Measurements from ENCODE around the gene GTF2I. TPM values are rescaled to one million over a fixed set of nuclear protein-coding genes. Genes with fewer than 3 reads are reported as not detected.
A peak's percentile ranks its signal among the peaks of the same experiment; 100 is the strongest.
"Not testable (repeated sequence)": the region's sequence is repeated elsewhere in the genome, so short reads cannot be mapped to it uniquely, and the experiment has no call there.

GTF2I gene
- total RNA-seq, 6 donors from 2014 or later, result 138 to 506 (median 219) TPM

GRCh38 chr7:74627661-74628411, 29.7 kb upstream of the GTF2I start:
- peak overlapping the region; percentile 56 to 75 (median 72) for H3K27ac ChIP-seq
- peaks cover 0 to 13% (median 9%) of the 10 kb centered on the region in 4 donors for H3K4me1 ChIP-seq
- peaks cover 0 to 3% (median 0%) of the 10 kb centered on the region in 4 donors for H3K9me3 ChIP-seq
- no peaks in the 10 kb centered on the region for H3K27me3 ChIP-seq
- WGBS, 2 donors, result 44 to 53% methylated on average over 12 of the region's 12 CpGs
- H3K36me3 ChIP-seq, result no peaks in the 10 kb centered on the region
- DNase-seq (peak in 1 of 2 donors; percentile 81), ATAC-seq (ENCODE audit: low FRiP score in 2 of 2) (peak; percentile 54 to 81)
- H3K4me3 ChIP-seq, result peak overlapping the region in 1 of 4 donors; percentile 2
- TF ChIP-seq POLR2A (IDR thresholded peaks at IDR 0.05) (peak in 1 of 4 donors; percentile 14), EP300 (IDR thresholded peaks at IDR 0.05) (no peak)

- Histone ChIP-seq H3K9me3 (peaks cover 0 to 3% (median 0%) of the 10 kb centered on the region in 4 donors), H3K27me3 (no peaks in the 10 kb centered on the region), H3K36me3 (no peaks in the 10 kb centered on the region), H3K4me3 (no peak overlapping the region), H3K27ac (peak overlapping the region in 2 of 4 donors; percentile 39 to 64), H3K4me1 (peaks cover 5 to 20% (median 9%) of the 10 kb centered on the region in 4 donors)
- 70 to 81% methylated on average over 8 of the region's 8 CpGs for WGBS, 2 donors
- TF ChIP-seq CTCF (IDR thresholded peaks at IDR 0.05) (no peak), EP300 (IDR thresholded peaks at IDR 0.05) (no peak), POLR2A (IDR thresholded peaks at IDR 0.05) (no peak), POLR2AphosphoS5 (IDR thresholded peaks at IDR 0.05) (no peak)
- ATAC-seq (ENCODE audit: low FRiP score in 2 of 2) (no peak), DNase-seq (no peak)
Observed at GRCh38 chr7:74632505-74632904, 25.0 kb upstream of the GTF2I start.

- ATAC-seq (ENCODE audit: low FRiP score in 2 of 2) (no peak), DNase-seq (no peak)
- peaks cover 3 to 17% (median 8%) of the 10 kb centered on the region in 4 donors for H3K4me1 ChIP-seq
- WGBS, 2 donors, result 86 to 88% methylated on average over 3 to 9 of the region's 9 CpGs
- peak overlapping the region in 2 of 4 donors; percentile 26 to 40 for H3K27ac ChIP-seq
- no peaks in the 10 kb centered on the region for H3K27me3 ChIP-seq
- H3K9me3 ChIP-seq, result peaks cover 0 to 3% (median 0%) of the 10 kb centered on the region in 4 donors
- TF ChIP-seq CTCF (IDR thresholded peaks at IDR 0.05), result no peak
- TF ChIP-seq EP300 (IDR thresholded peaks at IDR 0.05), result no peak
- TF ChIP-seq POLR2A (IDR thresholded peaks at IDR 0.05), result no peak
- TF ChIP-seq POLR2AphosphoS5 (IDR thresholded peaks at IDR 0.05), result no peak
- no peaks in the 10 kb centered on the region for H3K36me3 ChIP-seq
- no peak overlapping the region for H3K4me3 ChIP-seq
Observed at GRCh38 chr7:74633451-74633921, 24.0 kb upstream of the GTF2I start.

GRCh38 chr7:74637745-74638144, 19.8 kb upstream of the GTF2I start:
- TF ChIP-seq POLR2AphosphoS5 (IDR thresholded peaks at IDR 0.05) (no peak), POLR2A (IDR thresholded peaks at IDR 0.05) (no peak), EP300 (IDR thresholded peaks at IDR 0.05) (no peak), CTCF (IDR thresholded peaks at IDR 0.05) (no peak)
- 97 to 99% methylated on average over 7 of the region's 7 CpGs for WGBS, 2 donors

GRCh38 chr7:74650055-74650454, 7.5 kb upstream of the GTF2I start:
- ATAC-seq (ENCODE audit: low FRiP score in 2 of 2), result peak in 1 of 2 donors; percentile 86
- DNase-seq, result peak in 1 of 2 donors; percentile 76
- 5 to 8% methylated on average over 10 to 11 of the region's 11 CpGs for WGBS, 2 donors
- peak in 1 of 2 donors; percentile 32 for TF ChIP-seq POLR2AphosphoS5 (IDR thresholded peaks at IDR 0.05)
- peak in 1 of 4 donors; percentile 49 for TF ChIP-seq EP300 (IDR thresholded peaks at IDR 0.05)
- peak in 1 of 4 donors; percentile 32 for TF ChIP-seq POLR2A (IDR thresholded peaks at IDR 0.05)
- H3K4me1 ChIP-seq, H3K36me3 ChIP-seq, H3K9me3 ChIP-seq, H3K27me3 ChIP-seq: not testable (repeated sequence)
- peak overlapping the region; percentile 5 to 35 (median 21) for H3K27ac ChIP-seq
- H3K4me3 ChIP-seq, result peak overlapping the region in 3 of 4 donors; percentile 6 to 38 (median 33)

More at GRCh38 chr7:74637745-74638144, 19.8 kb upstream of the GTF2I start:
- Histone ChIP-seq H3K27ac (no peak overlapping the region), H3K9me3 (no peaks in the 10 kb centered on the region), H3K27me3 (no peaks in the 10 kb centered on the region), H3K4me3 (no peak overlapping the region), H3K36me3 (no peaks in the 10 kb centered on the region), H3K4me1 (peaks cover 0 to 8% (median 4%) of the 10 kb centered on the region in 4 donors)
- ATAC-seq (ENCODE audit: low FRiP score in 2 of 2), result no peak
- DNase-seq, result no peak

GRCh38 chr7:74650493-74651132, 6.9 kb upstream of the GTF2I start:
- not testable (repeated sequence) for DNase-seq; H3K4me1 ChIP-seq; H3K36me3 ChIP-seq; ATAC-seq (ENCODE audit: low FRiP score in 2 of 2); H3K27me3 ChIP-seq; H3K9me3 ChIP-seq
- Histone ChIP-seq H3K4me3 (peak overlapping the region in 3 of 4 donors; percentile 6 to 38 (median 33)), H3K27ac (peak overlapping the region in 1 of 4 donors; percentile 7)
- 61 to 70% methylated on average over 6 of the region's 9 CpGs for WGBS, 2 donors

- not testable (repeated sequence) for ATAC-seq (ENCODE audit: low FRiP score in 2 of 2); H3K4me3 ChIP-seq; H3K27ac ChIP-seq; H3K36me3 ChIP-seq; DNase-seq; H3K27me3 ChIP-seq; H3K9me3 ChIP-seq
- 84 to 89% methylated on average over 12 of the region's 12 CpGs for WGBS, 2 donors
- peaks cover 9 to 14% (median 13%) of the 10 kb centered on the region in 4 donors for H3K4me1 ChIP-seq
Observed at GRCh38 chr7:74651133-74651504, 6.4 kb upstream of the GTF2I start.

Measured in upper lobe of left lung (tissue), 6 donors.